ENCODE data around the gene SHISA8.

SHISA8 gene

DNA sequence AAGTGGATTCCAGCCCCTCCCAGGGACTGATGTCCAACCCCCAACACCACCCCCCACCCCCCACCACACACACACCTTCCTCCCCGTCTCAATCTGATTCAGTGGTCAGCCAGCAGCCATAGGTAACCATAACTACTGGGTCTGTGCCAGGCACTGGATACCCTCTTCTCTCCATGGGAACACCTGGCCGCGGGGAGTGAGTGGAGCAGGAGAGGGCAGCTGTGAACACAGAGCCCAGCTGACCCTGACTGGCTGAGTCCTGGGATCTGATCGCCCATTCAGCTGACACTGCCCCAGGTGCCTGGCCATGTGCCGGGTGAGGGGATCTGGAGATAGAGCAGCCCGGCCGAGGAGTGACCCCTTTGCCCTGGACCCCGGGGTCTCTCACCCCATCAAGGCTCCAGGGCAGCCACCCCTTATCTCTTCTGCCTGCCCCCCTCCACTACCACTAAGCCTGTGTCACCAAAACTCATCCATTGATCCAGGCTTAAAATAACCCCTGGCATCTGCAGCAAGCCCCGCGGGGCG lies 2.6 kb upstream of the SHISA8 start:
- no peak overlapping the region for H3K27ac Mint-ChIP-seq
- no peak overlapping the region for H3K4me3 Mint-ChIP-seq
- H3K4me1 Mint-ChIP-seq: peaks cover 13% of the 10 kb centered on the region
- peaks cover 76% of the 10 kb centered on the region for H3K27me3 Mint-ChIP-seq (ENCODE audit: low read depth)
- H3K36me3 Mint-ChIP-seq (ENCODE audit: low read depth): no peaks in the 10 kb centered on the region
- TF ChIP-seq, protein P1, sequence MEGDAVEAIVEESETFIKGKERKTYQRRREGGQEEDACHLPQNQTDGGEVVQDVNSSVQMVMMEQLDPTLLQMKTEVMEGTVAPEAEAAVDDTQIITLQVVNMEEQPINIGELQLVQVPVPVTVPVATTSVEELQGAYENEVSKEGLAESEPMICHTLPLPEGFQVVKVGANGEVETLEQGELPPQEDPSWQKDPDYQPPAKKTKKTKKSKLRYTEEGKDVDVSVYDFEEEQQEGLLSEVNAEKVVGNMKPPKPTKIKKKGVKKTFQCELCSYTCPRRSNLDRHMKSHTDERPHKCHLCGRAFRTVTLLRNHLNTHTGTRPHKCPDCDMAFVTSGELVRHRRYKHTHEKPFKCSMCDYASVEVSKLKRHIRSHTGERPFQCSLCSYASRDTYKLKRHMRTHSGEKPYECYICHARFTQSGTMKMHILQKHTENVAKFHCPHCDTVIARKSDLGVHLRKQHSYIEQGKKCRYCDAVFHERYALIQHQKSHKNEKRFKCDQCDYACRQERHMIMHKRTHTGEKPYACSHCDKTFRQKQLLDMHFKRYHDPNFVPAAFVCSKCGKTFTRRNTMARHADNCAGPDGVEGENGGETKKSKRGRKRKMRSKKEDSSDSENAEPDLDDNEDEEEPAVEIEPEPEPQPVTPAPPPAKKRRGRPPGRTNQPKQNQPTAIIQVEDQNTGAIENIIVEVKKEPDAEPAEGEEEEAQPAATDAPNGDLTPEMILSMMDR (IDR thresholded peaks at IDR 0.05; ENCODE audit: unreplicated experiment in 3 of 3): no peak
- H3K9me3 Mint-ChIP-seq: no peaks in the 10 kb centered on the region

DNA sequence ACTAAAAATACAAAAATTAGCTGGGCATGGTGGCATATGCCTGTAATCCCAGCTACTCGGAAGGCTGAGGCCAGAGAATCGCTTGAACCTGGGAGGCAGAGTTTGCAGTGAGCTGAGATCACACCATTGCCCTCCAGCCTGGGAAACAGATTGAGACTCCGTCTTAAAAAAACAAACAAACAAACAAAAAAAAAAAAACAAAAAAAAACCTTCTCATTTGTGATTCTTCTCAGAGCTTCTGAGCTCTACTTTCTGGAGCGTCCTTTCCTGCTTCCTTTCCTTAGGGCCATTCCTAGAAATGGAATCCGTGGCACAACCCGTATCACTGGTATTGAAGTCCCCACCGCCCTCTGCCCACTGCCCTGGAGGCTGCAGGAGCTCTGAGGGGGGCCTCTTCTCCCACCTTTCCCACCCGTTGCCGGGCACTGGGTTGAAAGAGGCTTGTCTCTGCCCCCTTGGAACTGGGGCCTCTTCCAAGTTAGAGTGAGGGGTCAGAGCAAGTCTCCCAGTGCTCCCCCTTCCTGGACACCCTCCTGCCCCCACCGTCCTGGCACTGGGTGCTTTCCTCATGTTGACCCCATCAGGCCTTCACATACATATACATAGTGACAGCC lies 2.0 kb upstream of the SHISA8 start:
- Mint-ChIP-seq H3K36me3 (ENCODE audit: low read depth) (no peaks in the 10 kb centered on the region), H3K27ac (no peak overlapping the region), H3K4me1 (peaks cover 13% of the 10 kb centered on the region), H3K9me3 (no peaks in the 10 kb centered on the region), H3K4me3 (peak overlapping the region in 2 of 3 experiments; percentile 6 to 34), H3K27me3 (ENCODE audit: low read depth) (peaks cover 78% of the 10 kb centered on the region)
- TF ChIP-seq, protein P1 (IDR thresholded peaks at IDR 0.05; ENCODE audit: unreplicated experiment in 3 of 3): no peak

DNA sequence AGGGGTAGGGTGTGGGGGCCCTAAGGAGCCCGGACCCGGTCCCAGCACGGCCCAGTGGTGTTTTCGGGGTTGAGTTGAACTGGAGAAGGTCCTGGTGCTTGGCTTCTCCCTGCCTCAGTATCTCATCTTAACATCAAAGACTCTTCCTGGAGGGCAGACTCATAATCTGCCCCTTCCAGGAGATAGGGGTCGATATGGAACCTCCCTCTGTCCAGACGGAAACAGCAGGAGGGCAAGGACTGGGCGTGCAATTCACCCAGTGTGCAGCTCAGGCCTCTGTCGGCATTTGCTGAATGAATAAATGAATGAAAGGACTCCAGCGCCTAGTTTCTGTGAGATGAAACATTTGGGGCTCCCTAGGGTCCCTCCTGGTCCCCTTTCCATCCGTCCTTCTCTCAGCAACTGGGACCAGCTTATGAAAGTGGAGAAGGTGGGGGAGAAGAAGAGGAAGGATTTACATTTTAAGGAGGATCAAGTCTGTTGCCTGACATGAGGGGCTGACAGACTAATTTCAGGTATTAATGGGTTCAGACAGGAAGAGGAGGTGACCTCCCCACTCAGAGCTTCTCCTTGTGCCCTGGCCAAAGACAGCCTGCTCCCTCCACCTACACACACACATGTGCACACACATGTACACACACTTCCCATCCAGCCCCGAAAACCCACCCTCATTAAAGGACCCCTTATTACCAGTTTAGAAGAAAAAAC lies 1.1 kb upstream of the SHISA8 start:
- Mint-ChIP-seq H3K27ac (no peak overlapping the region), H3K9me3 (no peaks in the 10 kb centered on the region), H3K4me3 (peak overlapping the region; percentile 46 to 66 (median 64)), H3K4me1 (peaks cover 18% of the 10 kb centered on the region), H3K36me3 (ENCODE audit: low read depth) (no peaks in the 10 kb centered on the region), H3K27me3 (ENCODE audit: low read depth) (peaks cover 84% of the 10 kb centered on the region)
- TF ChIP-seq, protein P1 (IDR thresholded peaks at IDR 0.05; ENCODE audit: unreplicated experiment in 3 of 3): no peak

GRCh38 chr22:41914611-41915034 lies 251 bp downstream of the SHISA8 start:
- no peak overlapping the region for H3K27ac Mint-ChIP-seq
- H3K36me3 Mint-ChIP-seq (ENCODE audit: low read depth): no peaks in the 10 kb centered on the region
- TF ChIP-seq, protein P1 (IDR thresholded peaks at IDR 0.05; ENCODE audit: unreplicated experiment in 3 of 3): no peak
- no peak overlapping the region for H3K4me3 Mint-ChIP-seq
- no peaks in the 10 kb centered on the region for H3K9me3 Mint-ChIP-seq
- H3K27me3 Mint-ChIP-seq (ENCODE audit: low read depth): peaks cover 85% of the 10 kb centered on the region
- peaks cover 18% of the 10 kb centered on the region for H3K4me1 Mint-ChIP-seq

DNA sequence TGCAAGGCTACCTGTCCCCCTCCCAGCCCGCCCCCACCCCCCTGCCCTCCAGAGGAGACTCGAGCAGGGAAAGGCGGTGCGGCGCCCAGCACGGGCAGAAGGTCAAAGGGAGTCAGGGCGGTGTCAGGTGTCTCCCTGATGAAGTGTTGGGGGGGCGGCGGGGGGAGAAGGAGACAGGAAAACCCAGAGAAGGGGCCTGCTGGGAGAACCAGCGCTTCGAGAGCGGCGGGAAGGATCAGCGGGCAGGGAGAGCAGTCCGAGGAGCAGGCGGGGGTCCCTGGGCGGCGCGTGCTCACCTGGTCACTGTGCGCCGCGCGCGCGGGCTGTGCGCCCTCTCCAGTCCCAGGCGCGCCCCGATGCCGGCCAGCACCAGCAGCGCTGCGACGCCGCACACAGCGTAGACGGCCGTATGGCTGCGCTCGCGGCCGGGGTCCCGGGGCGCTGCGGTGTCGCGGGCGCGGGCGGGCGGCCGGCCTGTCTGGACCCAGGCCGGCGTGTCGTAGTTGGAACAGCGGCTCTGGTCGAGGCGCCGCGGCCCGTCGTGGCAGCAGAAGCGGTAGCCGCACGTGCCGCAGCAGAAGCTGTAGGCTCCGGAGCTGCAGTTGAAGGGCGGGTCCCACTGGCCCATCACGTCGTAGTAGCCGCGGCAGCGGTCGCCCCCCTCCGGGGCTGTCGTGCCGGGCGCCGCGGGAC lies 886 bp downstream of the SHISA8 start:
- Mint-ChIP-seq H3K9me3 (no peaks in the 10 kb centered on the region), H3K4me3 (no peak overlapping the region), H3K4me1 (peaks cover 18% of the 10 kb centered on the region), H3K27me3 (ENCODE audit: low read depth) (peaks cover 87% of the 10 kb centered on the region), H3K27ac (no peak overlapping the region), H3K36me3 (ENCODE audit: low read depth) (no peaks in the 10 kb centered on the region)
- TF ChIP-seq, protein P1 (IDR thresholded peaks at IDR 0.05; ENCODE audit: unreplicated experiment in 3 of 3): no peak
